K562 (cell line): ENCODE data around the gene TECPR2. TPM values are rescaled to one million over a fixed set of nuclear protein-coding genes. Genes with fewer than 3 reads are reported as not detected.
"Not testable (repeated sequence)": the region's sequence is repeated elsewhere in the genome, so short reads cannot be mapped to it uniquely, and the experiment has no call there.

Source experiments
- ATAC-seq: fragments of 200-7000 bp; cut with Tn5 transposase; 3 replicates; pipeline ENCODE4 v1.9.1; 2020; ENCODE audit warnings: moderate library complexity
- BruUV-seq: library from RNA; stranded (reverse); fragments of 400-500 nt; replicated peaks from 2 replicates; lab custom pipeline; 2021; lab: Mats Ljungman, UMichigan
- CTCF ChIA-PET: fragments of 300-600 bp; formaldehyde crosslinking; extraction: SDS; loops from one replicate; lab custom pipeline; 2021; ENCODE audit warnings: low intra/inter-chr PET ratio; lab: Yijun Ruan, JAX
- POLR2A ChIA-PET: fragments of 300-600, 350-650 bp; sonication (Branson Sonifier 250); formaldehyde crosslinking; extraction: SDS; loops from one replicate; lab custom pipeline; 2021; ENCODE audit warnings: antibody characterized with exemption, inconsistent platforms; lab: Yijun Ruan, JAX
- DNase-seq, 4 experiments: peaks; one replicate each; pipeline versions ENCODE4 v3.0.0 to v3.0.0-alpha.2; 2011 to 2018; ENCODE audit warnings: low spot score in 3 of 4, mixed read lengths in 3 of 4; ENCODE audit errors: extremely low read depth in 1 of 4
- FAIRE-seq: peaks from 2 replicates; lab custom pipeline; 2011; peaks lifted over from hg19 to GRCh38; lab: Jason Lieb, UNC
- H2AFZ ChIP-seq: 2 replicates; pipeline ENCODE4 v1.6.0; 2011; ENCODE audit warnings: low read depth, low read length, control low read depth, inconsistent platforms
- H3K27ac ChIP-seq: fragments of 200-600 bp; 3 replicates; pipeline ENCODE4 v1.8.0; 2011; ENCODE audit warnings: low read depth, mild to moderate bottlenecking, control low read depth, inconsistent platforms, low read length, moderate library complexity, mixed read lengths; ENCODE audit errors: extremely low read depth
- H3K27me3 ChIP-seq, 2 experiments: fragments of 300-600 bp in 1 of 2; 2 replicates in 1 of 2; 3 replicates in 1 of 2; pipeline versions ENCODE4 v1.6.0 to v1.8.0; 2011; ENCODE audit warnings: inconsistent platforms in 2 of 2, low read length in 2 of 2, mild to moderate bottlenecking in 1 of 2, mixed read lengths in 1 of 2, moderate library complexity in 1 of 2; ENCODE audit not compliant: control insufficient read depth in 2 of 2, insufficient read depth in 2 of 2
- H3K36me3 ChIP-seq: fragments of 300-600 bp; 3 replicates; pipeline ENCODE4 v1.8.0; 2011; ENCODE audit warnings: mild to moderate bottlenecking, low read length, inconsistent platforms; ENCODE audit not compliant: control insufficient read depth, insufficient read depth
- H3K4me1 ChIP-seq, 2 experiments: fragments of 200-600 bp in 1 of 2; replicated peaks in 1 of 2; 2 replicates in 1 of 2; 3 replicates in 1 of 2; pipeline versions ENCODE4 v1.5.1 to v1.8.0; 2011; ENCODE audit warnings: inconsistent platforms in 2 of 2, low read length in 2 of 2, mild to moderate bottlenecking in 1 of 2, mixed read lengths in 1 of 2, moderate library complexity in 1 of 2; ENCODE audit not compliant: control insufficient read depth in 2 of 2, insufficient read depth in 2 of 2
- H3K4me2 ChIP-seq: 2 replicates; pipeline ENCODE4 v1.6.1; 2011; ENCODE audit warnings: low read length, control low read depth, inconsistent platforms, mixed read lengths; ENCODE audit not compliant: insufficient read depth
- H3K4me3 ChIP-seq: fragments of 200-600 bp; sonication (generic), shearing (Covaris generic); 2 replicates; pipeline ENCODE4 v1.5.1; 2016; ENCODE audit warnings: control low read depth, inconsistent platforms
- H3K79me2 ChIP-seq: fragments of 200-600 bp; 3 replicates; pipeline ENCODE4 v1.8.0; 2011; ENCODE audit warnings: low read length, inconsistent platforms; ENCODE audit not compliant: control insufficient read depth, insufficient read depth
- H3K9ac ChIP-seq, 2 experiments: 2 replicates each; pipeline versions ENCODE4 v1.6.0 to v1.6.1; 2011; ENCODE audit warnings: low read depth in 2 of 2, low read length in 2 of 2, control low read depth in 1 of 2, inconsistent platforms in 1 of 2, mild to moderate bottlenecking in 1 of 2, mixed read lengths in 1 of 2; ENCODE audit not compliant: insufficient read depth in 1 of 2
- H3K9me1 ChIP-seq: one replicate; pipeline ENCODE4 v1.6.0; 2011; ENCODE audit warnings: inconsistent platforms, mild to moderate bottlenecking, low read length, moderate library complexity; ENCODE audit not compliant: control insufficient read depth, insufficient read depth
- H3K9me3 ChIP-seq: replicated peaks from 2 replicates; pipeline ENCODE4 v1.5.1; 2011; ENCODE audit warnings: low read depth, low read length, inconsistent platforms; ENCODE audit not compliant: control insufficient read depth, insufficient read depth
- H4K20me1 ChIP-seq: replicated peaks from 2 replicates; pipeline ENCODE4 v1.6.1; 2011; ENCODE audit warnings: low read length, inconsistent platforms, mixed read lengths; ENCODE audit not compliant: control insufficient read depth, insufficient read depth
- HLTF ChIP-seq: fragments of 450-650 bp; IDR thresholded peaks from 2 replicates; pipeline ENCODE4 v1.6.1; 2016
- RBFOX2 ChIP-seq: fragments of 200-400 bp; formaldehyde crosslinking; IDR thresholded peaks from 2 replicates; pipeline ENCODE4 v1.6.1; 2017; ENCODE audit warnings: low read depth, mild to moderate bottlenecking, low read length, moderate library complexity
- ZBTB33 ChIP-seq: sonication (generic); formaldehyde crosslinking; IDR thresholded peaks from 2 replicates; pipeline ENCODE4 v1.8.1; 2023; ENCODE audit warnings: mild to moderate bottlenecking, missing genetic modification reagents
- WGBS: fragments of 100-300 bp; shearing (Covaris generic); methylation state at CpG from one replicate; pipeline ENCODE4 v1.1.6; 2016; ENCODE audit warnings: low coverage, mixed read lengths; ENCODE audit not compliant: insufficient coverage; ENCODE audit errors: missing lambda C conversion rate; 5-methylcytosine and 5-hydroxymethylcytosine counted together
- in situ Hi-C: fragments of 300-500 bp; cut with MboI; formaldehyde crosslinking; loops from 4 replicates; pipeline ENCODE4 v1.15.0; 2018; ENCODE audit warnings: inconsistent platforms, mixed read lengths
- intact Hi-C: fragments of 100-400 bp; cut with micrococcal nuclease; formaldehyde crosslinking; loops from 2 replicates; pipeline ENCODE4 v1.14.2; 2022
- polyA plus RNA-seq, 8 experiments: library from polyadenylated mRNA; depleted of rRNA in 4 of 8; stranded (reverse) in 5 of 8; unstranded in 3 of 8; fragments of >200 nt; fragmentation: Nextera tagmentation in 2 of 8; fragmentation: Illumina TruSeq in 1 of 8; extraction: Ambion mirVana in 2 of 8; extraction: Trizol in 1 of 8; gene quantifications; 2 replicates each; pipeline versions ENCODE4 v1.2.1 to v1.2.3, GENCODE V29; 2011 to 2014; ENCODE audit warnings: inconsistent platforms in 1 of 8, missing spikeins in 1 of 8
- total RNA-seq, 7 experiments: library from RNA; depleted of rRNA in 6 of 7; stranded (reverse); fragments of >200 nt in 6 of 7; fragmentation: Illumina TruSeq in 2 of 7; extraction: Trizol in 2 of 7; gene quantifications; 2 replicates each; pipeline versions ENCODE4 v1.2.1 to v1.2.3, GENCODE V29; 2011 to 2021; ENCODE audit warnings: low replicate concordance in 1 of 7

TECPR2 gene
- total and polyA plus RNA-seq, 9 of the 15 experiments (the other 6 are each of a cell fraction or from before 2014, with no cell fraction given) = 0.04 to 3.0 (median 0.83) TPM

- TF ChIP-seq RBFOX2 = peak; percentile 30; the same call in 1 of the 2 replicates
- peak; percentile 21; the same call in 1 of the 2 replicates for TF ChIP-seq ZBTB33 (CRISPR knock-in tag)
- no peak for TF ChIP-seq HLTF
Observed at GRCh38 chr14:102540315-102541028, 177.7 kb downstream of the TECPR2 start (continued).

- in situ Hi-C loops, BruUV-seq, H3K27me3 ChIP-seq, FAIRE-seq, H3K9me3 ChIP-seq, DNase-seq, H3K36me3 ChIP-seq, CTCF ChIA-PET, H3K4me3 ChIP-seq, H4K20me1 ChIP-seq, H3K79me2 ChIP-seq, H3K9me1 ChIP-seq, H3K4me2 ChIP-seq, ATAC-seq, H3K27ac ChIP-seq, intact Hi-C loops: not testable (repeated sequence)
- peak overlapping the region in 1 of 2 experiments; percentile 4; a peak in 2 of 4 replicates for H3K9ac ChIP-seq
- H3K4me1 ChIP-seq = peaks cover 22 to 72% of the 10 kb centered on the region in 2 experiments
- H2AFZ ChIP-seq = 0 out of 2 replicates have a peak overlapping the region, but pooled peaks have one; percentile 78
- POLR2A ChIA-PET = interaction anchor here (1.1 kb wide), 1 partner anchor 17 kb away, joined by 3 read pairs; no protein-coding TSS in a partner anchor
- WGBS = 86% methylated on average over 7 of the region's 14 CpGs
Observed at GRCh38 chr14:102541029-102541491, 178.3 kb downstream of the TECPR2 start.
